GM18520 (cell line): Measurements from ENCODE around the gene RAPH1.

Experiments used
- ATAC-seq: cut with Tn5 transposase; IDR thresholded peaks from one replicate; pipeline ENCODE4 v1.9.1; 2021; ENCODE audit not compliant: unreplicated experiment

RAPH1 gene

GRCh38 chr2:203489531-203489930 is 45.6 kb downstream of the RAPH1 start:
- ATAC-seq = no peak

GRCh38 chr2:203484266-203485112 is 50.6 kb downstream of the RAPH1 start:
- ATAC-seq = peak; percentile 71

- ATAC-seq = no peak
These were observed 54.5 kb downstream of the RAPH1 start for GRCh38 chr2:203480623-203481022.

- ATAC-seq = no peak
These were observed 58.2 kb downstream of the RAPH1 start for GRCh38 chr2:203476881-203477280.

GRCh38 chr2:203471323-203471722 is 63.8 kb downstream of the RAPH1 start:
- no peak for ATAC-seq

GRCh38 chr2:203470371-203470770 is 64.7 kb downstream of the RAPH1 start:
- no peak for ATAC-seq

- no peak for ATAC-seq
These were observed 65.6 kb downstream of the RAPH1 start for GRCh38 chr2:203469546-203469945.

- ATAC-seq = no peak
These were observed 71.8 kb downstream of the RAPH1 start for GRCh38 chr2:203463266-203463678.

- no peak for ATAC-seq
These were observed 72.8 kb downstream of the RAPH1 start for GRCh38 chr2:203462308-203462707.

- ATAC-seq = no peak
These were observed 73.4 kb downstream of the RAPH1 start for GRCh38 chr2:203461746-203462145.

- ATAC-seq = no peak
These were observed 79.9 kb downstream of the RAPH1 start for GRCh38 chr2:203455209-203455608.

GRCh38 chr2:203453858-203454451 is 81.1 kb downstream of the RAPH1 start:
- ATAC-seq = no peak

- ATAC-seq = no peak
These were observed 83.4 kb downstream of the RAPH1 start for GRCh38 chr2:203451689-203452088.

GRCh38 chr2:203451011-203451410 is 84.1 kb downstream of the RAPH1 start:
- ATAC-seq = no peak

GRCh38 chr2:203450561-203450960 is 84.5 kb downstream of the RAPH1 start:
- ATAC-seq = no peak

- no peak for ATAC-seq
These were observed 88.3 kb downstream of the RAPH1 start for GRCh38 chr2:203446780-203447179.

GRCh38 chr2:203446071-203446481 is 89.0 kb downstream of the RAPH1 start:
- no peak for ATAC-seq

- no peak for ATAC-seq
These were observed 90.4 kb downstream of the RAPH1 start for GRCh38 chr2:203444738-203445137.

GRCh38 chr2:203442463-203442862 is 92.6 kb downstream of the RAPH1 start:
- no peak for ATAC-seq

- ATAC-seq = no peak
These were observed 93.6 kb downstream of the RAPH1 start for GRCh38 chr2:203441463-203441862.

GRCh38 chr2:203440671-203441070 is 94.4 kb downstream of the RAPH1 start:
- ATAC-seq = no peak

- no peak for ATAC-seq
These were observed 96.6 kb downstream of the RAPH1 start for GRCh38 chr2:203438528-203438927.
